ENCODE results near the gene PHPT1. TPM values are rescaled to one million over a fixed set of nuclear protein-coding genes. Genes with fewer than 3 reads are reported as not detected.

Gene PHPT1
- total RNA-seq, 1 experiment from 2014 or later = 161 TPM

- DNase-seq = no peak
- Histone ChIP-seq H2BK15ac (ENCODE audit: low read depth, low read length) (no peak overlapping the region), H4K91ac (ENCODE audit: insufficient read length, low read depth, low read length) (no peak overlapping the region), H3K14ac (ENCODE audit: insufficient read depth, low read length) (no peak overlapping the region), H3K4me2 (ENCODE audit: insufficient read depth, insufficient read length, low read length) (no peak overlapping the region), H3K9ac (ENCODE audit: extremely low read depth, insufficient read length, low read length) (no peak overlapping the region), H4K8ac (replicated peaks; ENCODE audit: insufficient read length, low read depth, low read length) (no peak overlapping the region), H2BK20ac (ENCODE audit: low read depth, low read length, poor library complexity, severe bottlenecking) (no peak overlapping the region), H3K23ac (ENCODE audit: insufficient read length, low read depth, low read length) (no peak overlapping the region), H2BK5ac (ENCODE audit: insufficient read length, low read length) (no peak overlapping the region), H3K79me2 (ENCODE audit: insufficient read depth, low read length) (no peaks in the 10 kb centered on the region), H2BK12ac (ENCODE audit: insufficient read length, low read depth, low read length) (no peak overlapping the region), H3K56ac (ENCODE audit: insufficient read length, low read depth, low read length) (no peak overlapping the region), H3K9me3 (ENCODE audit: control insufficient read depth, low read depth, low read length) (no peaks in the 10 kb centered on the region), H3K4ac (ENCODE audit: low read depth, low read length) (no peak overlapping the region), H3K79me1 (ENCODE audit: insufficient read depth, low read depth, low read length, poor library complexity, severe bottlenecking) (no peaks in the 10 kb centered on the region), H3K27me3 (ENCODE audit: insufficient read depth, low read length) (no peaks in the 10 kb centered on the region), H3K18ac (ENCODE audit: insufficient read length, low read depth, low read length) (no peak overlapping the region), H3K23me2 (ENCODE audit: insufficient read length, low read depth, low read length, poor library complexity, severe bottlenecking) (no peaks in the 10 kb centered on the region), H2AK5ac (ENCODE audit: insufficient read length, low read length) (no peak overlapping the region), H2BK120ac (ENCODE audit: low read depth, low read length, poor library complexity, severe bottlenecking) (no peak overlapping the region), H4K20me1 (ENCODE audit: control insufficient read depth, insufficient read depth, insufficient read length) (no peaks in the 10 kb centered on the region), H3T11ph (ENCODE audit: low read length) (no peak overlapping the region), H4K5ac (ENCODE audit: insufficient read length, low read depth, low read length) (no peak overlapping the region), H3K4me1 (ENCODE audit: insufficient read depth, low read length) (no peaks in the 10 kb centered on the region), H3K27ac (ENCODE audit: insufficient read length, low read depth, low read length) (no peak overlapping the region), H2AFZ (ENCODE audit: low read length) (no peak overlapping the region)
- H3K9me3 Mint-ChIP-seq = no peaks in the 10 kb centered on the region
- TF ChIP-seq CTCF (conservative IDR thresholded peaks at IDR 0.05) = no peak
- no peak overlapping the region for H3K27ac Mint-ChIP-seq
- H3K27me3 Mint-ChIP-seq (ENCODE audit: low read depth) = peaks cover 1% of the 10 kb centered on the region; the same call in 1 of the 2 replicates
- no peak overlapping the region for H3K4me3 Mint-ChIP-seq
- WGBS (ENCODE audit: extremely low coverage, insufficient read length, low lambda C conversion rate) = no CpG with 5 or more reads among the region's 30 CpGs
- H3K4me1 Mint-ChIP-seq = no peaks in the 10 kb centered on the region
- H3K36me3 Mint-ChIP-seq (ENCODE audit: insufficient read depth in 1 of 3, low read depth in 3 of 3) = peaks cover 13 to 51% (median 46%) of the 10 kb centered on the region in 3 experiments
These were observed 18.0 kb upstream of the PHPT1 start for GRCh38 chr9:136831002-136831719.
